HuH-7.5 (cell line): ENCODE data around the gene GSE1.
"Not testable (repeated sequence)": the region's sequence is repeated elsewhere in the genome, so short reads cannot be mapped to it uniquely, and the experiment has no call there.

Experiments used
- DNase-seq: peaks from one replicate; pipeline ENCODE4 v3.0.0; 2011; ENCODE audit warnings: low spot score

Gene GSE1

GRCh38 chr16:85592277-85592676 lies 20.8 kb upstream of the GSE1 start:
- DNase-seq: not testable (repeated sequence)

GRCh38 chr16:85592700-85593493 lies 20.2 kb upstream of the GSE1 start:
- no peak for DNase-seq

- DNase-seq: no peak
Measured at GRCh38 chr16:85593494-85594221, 19.5 kb upstream of the GSE1 start.

GRCh38 chr16:85594273-85594977 lies 18.7 kb upstream of the GSE1 start:
- DNase-seq: no peak

- no peak for DNase-seq
Measured at GRCh38 chr16:85594978-85595661, 18.0 kb upstream of the GSE1 start.

- DNase-seq: no peak
Measured at GRCh38 chr16:85595812-85596502, 17.2 kb upstream of the GSE1 start.

- DNase-seq: no peak
Measured at GRCh38 chr16:85598141-85598540, 15.0 kb upstream of the GSE1 start.

GRCh38 chr16:85600078-85600477 lies 13.0 kb upstream of the GSE1 start:
- DNase-seq: no peak

- DNase-seq: no peak
Measured at GRCh38 chr16:85600530-85601271, 12.4 kb upstream of the GSE1 start.

GRCh38 chr16:85601272-85601639 lies 11.9 kb upstream of the GSE1 start:
- DNase-seq: no peak

- no peak for DNase-seq
Measured at GRCh38 chr16:85601730-85602401, 11.3 kb upstream of the GSE1 start.

- DNase-seq: no peak
Measured at GRCh38 chr16:85602402-85603202, 10.5 kb upstream of the GSE1 start.

- DNase-seq: no peak
Measured at GRCh38 chr16:85603203-85603755, 9.8 kb upstream of the GSE1 start.

- no peak for DNase-seq
Measured at GRCh38 chr16:85604145-85604705, 8.9 kb upstream of the GSE1 start.

- no peak for DNase-seq
Measured at GRCh38 chr16:85605051-85605911, 7.8 kb upstream of the GSE1 start.

- DNase-seq: no peak
Measured at GRCh38 chr16:85605912-85606841, 6.9 kb upstream of the GSE1 start.

- DNase-seq: no peak
Measured at GRCh38 chr16:85606904-85607303, 6.2 kb upstream of the GSE1 start.
